ENCODE results near the gene CTSW. TPM values are rescaled to one million over a fixed set of nuclear protein-coding genes. Genes with fewer than 3 reads are reported as not detected.

The CTSW gene
- total and polyA plus RNA-seq, 4 donors: 2.9 to 8.7 (median 3.8) TPM

DNA sequence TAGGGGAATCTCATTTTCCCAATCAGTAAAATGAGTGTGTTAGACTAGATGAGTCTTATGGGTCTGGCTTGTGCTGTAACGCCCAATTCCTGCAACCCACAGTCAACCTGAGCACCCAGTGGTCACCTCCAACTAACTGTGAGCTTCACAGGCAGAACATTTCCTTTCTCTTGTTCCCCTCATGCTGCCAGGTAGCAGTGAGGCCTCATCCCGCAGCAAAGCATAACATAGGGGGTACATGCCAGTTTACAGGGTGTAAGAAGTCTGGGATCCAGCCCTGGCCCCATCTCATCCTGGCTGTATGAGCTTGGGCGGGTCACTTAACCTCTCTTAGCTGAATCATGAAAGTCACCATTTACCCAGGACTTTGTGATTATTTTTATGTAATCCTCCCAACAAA is 10.7 kb upstream of the CTSW start:
- peaks cover 13 to 50% (median 30%) of the 10 kb centered on the region in 4 donors for H3K36me3 ChIP-seq (ENCODE audit: control insufficient read depth in 4 of 4, insufficient read depth in 4 of 4, low read length in 4 of 4)
- no peak for DNase-seq

DNA sequence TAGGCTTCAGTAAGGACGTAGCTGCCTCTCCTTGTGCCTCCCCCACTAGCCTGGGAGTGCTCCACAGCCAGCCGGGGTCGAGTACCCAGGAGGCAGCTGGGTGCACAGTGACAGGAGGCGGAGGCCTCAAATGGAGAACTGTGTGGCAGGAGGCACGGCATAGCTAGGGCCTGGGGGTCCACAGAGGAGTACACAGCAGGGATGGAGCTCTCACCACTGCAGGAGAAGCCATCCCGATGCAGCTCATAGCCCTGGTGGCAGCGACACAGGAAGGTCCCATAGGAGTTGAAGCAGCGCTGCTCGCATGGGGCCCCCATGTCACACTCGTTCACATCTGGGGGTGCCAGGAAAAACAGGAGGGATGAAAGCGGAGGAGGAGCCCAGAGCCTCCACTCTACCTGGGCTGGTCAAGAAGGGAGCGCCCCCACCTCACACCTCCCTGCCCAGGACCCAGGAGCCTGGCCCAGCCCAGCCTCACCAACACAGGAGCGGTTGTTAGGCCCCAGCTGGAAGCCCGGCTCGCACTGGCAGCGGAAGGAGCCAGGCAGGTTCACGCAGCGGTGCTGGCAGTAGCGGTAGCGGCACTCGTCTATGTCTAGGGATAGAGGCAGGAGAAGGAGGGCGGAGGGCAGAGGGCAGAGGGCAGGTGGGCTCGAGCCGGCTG is 9.9 kb upstream of the CTSW start:
- DNase-seq (no peak), ATAC-seq (ENCODE audit: insufficient read depth, low FRiP score) (no peak)
- WGBS, 2 donors: 87 to 89% methylated on average over 24 of the region's 24 CpGs
- H3K9ac ChIP-seq (ENCODE audit: insufficient read depth in 1 of 2, low read length in 2 of 2): no peak overlapping the region
- H3K27me3 ChIP-seq (ENCODE audit: control insufficient read depth in 3 of 3, insufficient read depth in 3 of 3, low read length in 2 of 3): no peaks in the 10 kb centered on the region
- peak overlapping the region in 1 of 2 donors; percentile 20 for H3K27ac ChIP-seq (ENCODE audit: low read depth in 1 of 2, low read length in 1 of 2)
- H3K9me3 ChIP-seq (ENCODE audit: control insufficient read depth in 4 of 4, insufficient read depth in 3 of 4, low read length in 3 of 4): no peaks in the 10 kb centered on the region
- H3K4me3 ChIP-seq: no peak overlapping the region
- peaks cover 11 to 41% (median 23%) of the 10 kb centered on the region in 4 donors for H3K36me3 ChIP-seq (ENCODE audit: control insufficient read depth in 4 of 4, insufficient read depth in 4 of 4, low read length in 4 of 4)
- TF ChIP-seq, protein P1, sequence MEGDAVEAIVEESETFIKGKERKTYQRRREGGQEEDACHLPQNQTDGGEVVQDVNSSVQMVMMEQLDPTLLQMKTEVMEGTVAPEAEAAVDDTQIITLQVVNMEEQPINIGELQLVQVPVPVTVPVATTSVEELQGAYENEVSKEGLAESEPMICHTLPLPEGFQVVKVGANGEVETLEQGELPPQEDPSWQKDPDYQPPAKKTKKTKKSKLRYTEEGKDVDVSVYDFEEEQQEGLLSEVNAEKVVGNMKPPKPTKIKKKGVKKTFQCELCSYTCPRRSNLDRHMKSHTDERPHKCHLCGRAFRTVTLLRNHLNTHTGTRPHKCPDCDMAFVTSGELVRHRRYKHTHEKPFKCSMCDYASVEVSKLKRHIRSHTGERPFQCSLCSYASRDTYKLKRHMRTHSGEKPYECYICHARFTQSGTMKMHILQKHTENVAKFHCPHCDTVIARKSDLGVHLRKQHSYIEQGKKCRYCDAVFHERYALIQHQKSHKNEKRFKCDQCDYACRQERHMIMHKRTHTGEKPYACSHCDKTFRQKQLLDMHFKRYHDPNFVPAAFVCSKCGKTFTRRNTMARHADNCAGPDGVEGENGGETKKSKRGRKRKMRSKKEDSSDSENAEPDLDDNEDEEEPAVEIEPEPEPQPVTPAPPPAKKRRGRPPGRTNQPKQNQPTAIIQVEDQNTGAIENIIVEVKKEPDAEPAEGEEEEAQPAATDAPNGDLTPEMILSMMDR (IDR thresholded peaks at IDR 0.05; ENCODE audit: control extremely low read depth, extremely low read depth): no peak
- peaks cover 0 to 27% (median 9%) of the 10 kb centered on the region in 5 donors for H3K4me1 ChIP-seq (ENCODE audit: control insufficient read depth in 5 of 5, insufficient read depth in 5 of 5, low read length in 5 of 5)

More for the DNA sequence above, 10.7 kb upstream of the CTSW start:
- WGBS, 2 donors: 94 to 97% methylated on average over 3 of the region's 3 CpGs
- TF ChIP-seq, protein P1 (IDR thresholded peaks at IDR 0.05; ENCODE audit: control extremely low read depth, extremely low read depth): no peak
- H3K4me1 ChIP-seq (ENCODE audit: control insufficient read depth in 5 of 5, insufficient read depth in 5 of 5, low read length in 5 of 5): peaks cover 0 to 27% (median 9%) of the 10 kb centered on the region in 5 donors
- H3K9me3 ChIP-seq (ENCODE audit: control insufficient read depth in 4 of 4, insufficient read depth in 3 of 4, low read length in 3 of 4): no peaks in the 10 kb centered on the region
- H3K4me3 ChIP-seq: no peak overlapping the region
- no peak overlapping the region for H3K9ac ChIP-seq (ENCODE audit: insufficient read depth in 1 of 2, low read length in 2 of 2)
- no peak overlapping the region for H3K27ac ChIP-seq (ENCODE audit: low read depth in 1 of 2, low read length in 1 of 2)
- ATAC-seq (ENCODE audit: insufficient read depth, low FRiP score): no peak
- no peaks in the 10 kb centered on the region for H3K27me3 ChIP-seq (ENCODE audit: control insufficient read depth in 3 of 3, insufficient read depth in 3 of 3, low read length in 2 of 3)

DNA sequence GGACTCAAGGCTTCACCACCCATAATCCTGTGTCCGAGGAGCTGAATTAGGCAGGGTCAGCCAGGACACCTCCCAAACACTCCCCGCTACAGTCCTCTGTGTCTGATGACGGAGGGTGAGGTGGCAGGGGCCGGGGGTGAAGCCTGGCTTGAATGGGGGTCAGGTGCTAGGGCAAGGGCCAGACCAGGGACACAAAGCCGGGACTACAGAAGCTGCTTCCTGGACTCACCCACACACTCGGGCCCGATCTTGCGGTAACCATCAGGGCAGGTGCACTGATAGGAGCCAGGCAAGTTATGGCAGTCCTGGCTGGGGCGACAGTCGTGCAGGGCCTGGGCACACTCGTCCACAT is 9.4 kb upstream of the CTSW start:
- H3K9me3 ChIP-seq (ENCODE audit: control insufficient read depth in 4 of 4, insufficient read depth in 3 of 4, low read length in 3 of 4): no peaks in the 10 kb centered on the region
- peak overlapping the region in 1 of 2 donors; percentile 2 for H3K27ac ChIP-seq (ENCODE audit: low read depth in 1 of 2, low read length in 1 of 2)
- no peak overlapping the region for H3K9ac ChIP-seq (ENCODE audit: insufficient read depth in 1 of 2, low read length in 2 of 2)
- peaks cover 8 to 37% (median 20%) of the 10 kb centered on the region in 4 donors for H3K36me3 ChIP-seq (ENCODE audit: control insufficient read depth in 4 of 4, insufficient read depth in 4 of 4, low read length in 4 of 4)
- ATAC-seq (ENCODE audit: insufficient read depth, low FRiP score): no peak
- TF ChIP-seq, protein P1 (IDR thresholded peaks at IDR 0.05; ENCODE audit: control extremely low read depth, extremely low read depth): no peak
- H3K4me3 ChIP-seq: no peak overlapping the region
- no peak for DNase-seq
- H3K4me1 ChIP-seq (ENCODE audit: control insufficient read depth in 5 of 5, insufficient read depth in 5 of 5, low read length in 5 of 5): peaks cover 0 to 27% (median 9%) of the 10 kb centered on the region in 5 donors
- WGBS, 2 donors: 47 to 74% methylated on average over 11 of the region's 11 CpGs
- H3K27me3 ChIP-seq (ENCODE audit: control insufficient read depth in 3 of 3, insufficient read depth in 3 of 3, low read length in 2 of 3): no peaks in the 10 kb centered on the region
